GM18499 (cell line): Measurements from ENCODE around the gene TGFBR2.
"Not testable (repeated sequence)": the region's sequence is repeated elsewhere in the genome, so short reads cannot be mapped to it uniquely, and the experiment has no call there.

Source experiments
- ATAC-seq: cut with Tn5 transposase; IDR thresholded peaks from one replicate; pipeline ENCODE4 v1.9.1; 2021; ENCODE audit warnings: moderate number of reproducible peaks; ENCODE audit not compliant: insufficient read depth, unreplicated experiment

TGFBR2 gene

DNA sequence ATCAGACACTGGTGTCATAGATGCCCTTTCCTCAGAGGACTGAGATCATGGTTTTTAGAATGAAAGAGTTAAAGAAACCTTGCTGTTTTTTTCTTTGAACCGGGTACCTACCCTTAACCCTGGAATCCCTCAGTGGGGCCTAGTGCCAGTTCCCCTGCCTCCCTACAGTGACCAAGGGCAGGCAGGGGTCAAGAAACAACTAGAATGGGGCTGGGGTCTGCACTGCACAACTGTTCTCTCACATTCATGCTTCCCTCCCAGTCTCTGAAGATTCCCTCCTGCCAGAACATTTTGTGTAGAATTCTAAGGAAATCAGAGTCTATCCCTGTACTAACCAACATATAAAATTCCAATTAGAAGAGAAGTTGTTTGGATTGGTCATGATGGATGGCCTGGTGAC, 47.9 kb downstream of the TGFBR2 start:
- no peak for ATAC-seq

DNA sequence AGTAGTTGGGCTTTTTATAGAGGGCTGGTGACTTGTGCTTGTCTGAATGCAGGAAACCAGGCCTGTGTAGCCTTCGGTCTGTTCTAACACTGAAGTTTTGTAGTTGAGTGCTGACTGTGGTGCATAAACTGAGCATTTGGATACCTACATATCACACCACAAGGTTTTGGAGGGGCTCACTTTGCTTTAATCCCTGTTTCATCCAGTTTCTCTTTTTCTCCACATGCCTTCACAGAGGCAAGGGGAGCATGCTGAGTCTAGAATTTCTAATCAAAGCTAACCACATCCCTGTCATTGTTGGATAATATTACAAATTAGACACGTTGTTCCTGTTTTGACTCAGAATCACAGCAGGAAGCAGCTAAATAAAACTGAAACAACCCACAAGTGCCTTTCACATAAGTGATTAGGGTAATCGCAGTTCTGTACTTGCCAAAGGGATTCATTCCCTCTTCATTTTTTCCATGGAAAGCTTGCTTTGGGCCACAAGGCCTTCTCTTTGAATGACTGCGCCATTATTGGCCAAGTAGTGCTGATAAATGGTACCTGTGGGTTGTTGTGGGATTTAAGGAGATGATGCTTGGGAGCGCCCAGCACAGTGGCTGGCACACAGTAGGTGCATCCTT, 48.9 kb downstream of the TGFBR2 start:
- peak; percentile 44 for ATAC-seq

DNA sequence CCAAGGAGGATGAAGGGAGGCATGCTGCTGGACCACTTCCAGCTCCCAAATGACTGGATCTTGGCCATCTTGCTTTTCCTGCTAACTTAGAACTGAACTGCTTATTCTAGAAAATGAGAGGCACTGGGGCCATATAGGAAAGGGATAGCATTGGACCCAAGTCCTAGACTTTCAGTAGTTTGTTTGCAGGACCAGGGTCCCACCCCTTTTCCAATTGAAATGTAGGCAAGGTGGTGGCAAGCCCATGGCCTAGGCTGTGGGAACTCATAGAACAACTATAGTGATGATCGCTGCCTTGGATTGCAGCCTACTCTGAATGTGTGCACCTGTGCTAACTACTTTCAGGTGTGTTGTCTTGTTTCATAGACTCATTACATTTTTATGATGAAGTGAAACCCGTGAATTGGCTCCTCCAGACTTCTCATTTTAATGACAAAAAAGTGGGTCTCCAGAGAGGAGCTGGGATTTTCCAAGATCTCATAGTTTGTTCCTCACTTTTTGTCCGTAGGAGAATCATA, 50.3 kb downstream of the TGFBR2 start:
- no peak for ATAC-seq

DNA sequence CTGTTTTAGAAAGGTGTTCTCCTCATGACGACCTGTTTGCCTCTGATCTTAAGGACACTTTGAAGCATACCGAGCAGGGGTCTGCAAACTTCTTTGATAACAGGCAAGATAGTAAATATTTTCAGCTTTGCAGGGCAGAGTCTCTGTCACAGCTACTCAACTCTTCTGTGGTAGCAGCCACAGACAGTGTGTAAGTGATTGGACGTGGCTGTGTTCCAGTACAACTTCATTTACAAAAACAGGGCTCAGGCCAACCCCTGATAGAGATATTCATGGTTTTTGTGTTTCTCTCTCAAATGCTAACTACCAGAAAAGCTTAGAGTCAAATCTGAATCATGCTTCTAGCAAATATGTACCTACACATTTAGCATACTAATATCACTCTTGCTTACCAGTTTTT, 51.5 kb downstream of the TGFBR2 start:
- peak; percentile 12 for ATAC-seq

DNA sequence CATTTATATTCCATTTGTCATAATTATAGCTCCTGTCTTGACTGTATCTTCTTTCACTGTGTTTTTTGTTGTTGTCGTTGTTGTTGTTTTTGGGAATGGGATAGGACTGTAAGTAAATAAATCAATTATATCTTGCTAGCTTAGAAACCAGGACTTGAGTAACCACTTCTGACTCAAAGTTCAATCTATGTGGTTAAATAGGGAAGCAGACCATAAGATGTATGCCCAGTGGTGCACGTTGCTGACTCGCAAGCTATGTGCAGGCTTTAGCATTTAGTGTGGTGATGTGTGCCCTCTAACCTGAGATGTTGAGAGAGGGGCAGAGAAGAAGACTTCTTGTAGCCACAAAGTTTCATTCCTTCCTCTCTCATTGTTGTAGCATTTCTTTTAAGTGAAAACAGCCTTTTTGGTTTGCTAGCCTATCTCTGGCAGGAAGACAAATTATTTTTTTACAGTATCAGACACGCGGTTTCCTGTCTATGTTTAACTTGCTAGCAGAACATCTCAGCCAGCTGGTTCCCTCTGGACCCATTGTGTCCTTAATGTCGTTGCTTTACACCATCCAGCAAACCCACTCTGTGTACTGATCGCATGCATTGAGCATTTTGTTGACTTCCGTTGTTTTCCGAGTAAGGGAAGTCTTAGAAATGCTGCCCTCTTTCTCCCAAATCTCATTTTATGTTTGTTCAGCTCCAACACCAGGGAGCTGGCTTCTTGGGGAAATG, 52.1 kb downstream of the TGFBR2 start:
- ATAC-seq: peak; percentile 87

DNA sequence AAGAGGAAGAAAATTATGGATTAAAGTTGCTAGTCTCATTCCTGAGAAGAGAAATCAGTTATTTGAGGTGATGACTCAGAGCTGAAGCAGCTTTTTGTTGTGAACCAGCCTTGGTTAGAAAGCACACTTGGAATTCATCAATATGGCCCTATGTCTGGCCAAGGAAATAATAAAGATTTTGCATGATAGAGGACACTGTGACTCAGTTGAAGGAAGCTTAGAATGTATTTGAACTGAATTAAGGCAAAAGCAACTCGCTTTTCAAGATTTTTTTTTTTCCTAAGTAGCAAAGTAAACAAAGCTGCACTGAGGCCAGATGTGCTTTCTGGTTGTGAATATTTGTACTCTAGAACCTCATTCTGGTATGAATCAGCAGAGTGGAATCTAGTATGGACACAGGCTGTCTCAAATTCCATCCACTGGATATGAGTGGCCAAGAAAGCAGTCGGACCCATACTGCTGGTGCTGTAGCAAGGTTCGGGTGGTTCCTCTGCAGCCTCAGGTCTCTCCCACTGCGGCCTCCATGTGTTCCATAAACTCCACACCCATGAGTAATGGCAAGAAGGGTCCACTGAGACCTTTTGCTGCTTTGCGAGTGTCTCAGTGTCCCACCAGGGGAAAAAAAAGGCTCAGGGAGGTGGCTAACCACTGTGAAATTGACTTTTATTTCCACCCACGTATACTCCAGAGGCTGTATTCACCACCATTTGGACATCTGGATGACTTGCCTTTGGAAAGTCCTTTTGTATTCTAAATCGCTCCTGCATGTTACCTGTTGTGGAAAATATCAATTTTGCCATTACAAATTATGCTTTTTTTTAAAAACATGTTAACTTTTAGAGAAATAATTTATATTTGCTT, 53.1 kb downstream of the TGFBR2 start:
- no peak for ATAC-seq

DNA sequence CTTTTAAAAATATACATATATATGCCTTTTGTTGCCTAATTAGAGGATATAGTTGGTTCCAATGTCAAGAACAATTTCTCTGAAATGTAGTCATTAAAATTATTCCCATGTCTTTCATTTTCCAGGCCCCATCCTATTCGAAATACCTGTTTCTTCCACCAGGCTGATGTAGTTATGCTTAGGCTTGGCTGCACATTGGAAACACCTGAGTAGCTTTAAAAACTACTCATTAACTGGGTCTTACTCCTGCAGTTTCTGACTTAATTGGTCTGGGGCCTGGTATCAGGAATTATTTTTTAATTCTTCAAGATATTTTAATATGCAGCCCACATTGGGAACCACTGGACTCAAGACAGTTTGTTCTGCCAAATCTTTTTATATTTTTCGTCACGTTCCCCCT, 53.7 kb downstream of the TGFBR2 start:
- ATAC-seq: no peak

DNA sequence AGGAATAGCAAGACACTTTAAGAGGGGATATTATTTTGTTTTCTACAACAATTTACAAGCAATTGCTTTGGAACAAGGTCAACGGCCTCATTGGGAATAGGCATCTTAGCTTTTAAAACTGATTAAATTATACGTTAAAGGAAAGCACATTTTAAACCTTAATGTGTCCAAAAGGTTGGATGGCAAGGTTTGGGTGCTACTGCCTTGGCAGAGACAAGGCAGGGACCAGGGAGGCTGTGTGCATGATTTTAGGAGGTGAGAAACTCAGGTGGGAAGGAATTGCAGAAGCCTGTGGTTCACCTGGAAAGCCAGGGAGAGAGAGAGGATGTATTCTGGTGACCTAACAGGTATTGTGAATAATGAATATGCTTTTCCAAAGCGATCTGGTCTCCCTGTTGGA, 54.3 kb downstream of the TGFBR2 start:
- ATAC-seq: no peak

DNA sequence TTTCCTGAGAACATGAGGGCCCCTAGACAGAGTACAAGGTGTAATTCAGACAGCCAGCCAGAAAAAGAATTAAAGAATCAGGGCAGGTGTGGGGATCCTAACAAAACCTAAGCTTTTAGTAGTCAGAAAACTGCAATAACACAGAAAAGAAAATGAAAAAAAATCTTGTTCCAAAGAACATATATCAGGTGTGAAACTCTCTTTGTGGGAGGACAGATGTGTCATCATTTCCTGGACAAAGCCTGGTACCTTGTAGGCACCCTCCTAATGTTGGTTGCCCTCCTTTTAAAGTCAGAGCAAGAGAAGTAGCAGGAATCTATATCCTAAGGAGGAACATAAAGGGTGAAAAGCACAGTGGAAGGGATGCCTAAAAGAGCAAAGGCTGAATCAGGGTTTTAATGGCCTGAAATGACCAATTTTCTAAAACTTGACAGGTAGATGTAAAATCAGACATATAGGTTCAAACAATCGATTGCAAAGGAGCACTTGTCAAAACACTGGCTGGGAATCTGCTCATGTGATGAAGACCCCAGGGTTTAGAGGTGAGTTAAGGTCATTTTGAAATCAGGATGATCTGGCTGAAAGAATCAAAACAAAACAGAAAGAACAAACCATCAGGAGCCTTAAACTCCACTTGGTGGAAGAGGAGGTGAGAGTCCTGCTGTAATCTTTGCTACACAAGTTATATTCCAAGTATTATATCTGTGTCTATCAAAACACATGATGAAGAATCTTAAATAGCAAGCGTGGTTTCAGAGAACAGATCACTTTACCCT, 54.9 kb downstream of the TGFBR2 start:
- ATAC-seq: no peak

DNA sequence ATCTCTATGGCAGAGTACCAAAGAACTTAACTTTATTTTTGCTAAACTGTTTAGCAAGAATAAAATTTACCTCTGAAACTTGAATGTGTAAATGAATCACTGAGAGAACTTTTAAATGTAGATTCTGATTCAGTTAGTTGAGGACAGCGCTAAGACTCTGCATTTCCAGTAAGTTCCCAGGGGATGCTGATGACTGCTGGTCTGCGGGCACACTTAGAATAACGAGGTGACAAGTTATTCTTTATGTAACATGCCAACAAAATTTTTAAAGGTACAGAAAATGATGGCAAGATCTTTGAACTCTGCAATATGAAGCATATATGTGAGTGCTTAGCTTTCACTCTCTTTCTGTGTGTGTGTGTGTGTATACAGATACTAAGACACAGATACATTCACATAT, 56.4 kb downstream of the TGFBR2 start:
- ATAC-seq: no peak

DNA sequence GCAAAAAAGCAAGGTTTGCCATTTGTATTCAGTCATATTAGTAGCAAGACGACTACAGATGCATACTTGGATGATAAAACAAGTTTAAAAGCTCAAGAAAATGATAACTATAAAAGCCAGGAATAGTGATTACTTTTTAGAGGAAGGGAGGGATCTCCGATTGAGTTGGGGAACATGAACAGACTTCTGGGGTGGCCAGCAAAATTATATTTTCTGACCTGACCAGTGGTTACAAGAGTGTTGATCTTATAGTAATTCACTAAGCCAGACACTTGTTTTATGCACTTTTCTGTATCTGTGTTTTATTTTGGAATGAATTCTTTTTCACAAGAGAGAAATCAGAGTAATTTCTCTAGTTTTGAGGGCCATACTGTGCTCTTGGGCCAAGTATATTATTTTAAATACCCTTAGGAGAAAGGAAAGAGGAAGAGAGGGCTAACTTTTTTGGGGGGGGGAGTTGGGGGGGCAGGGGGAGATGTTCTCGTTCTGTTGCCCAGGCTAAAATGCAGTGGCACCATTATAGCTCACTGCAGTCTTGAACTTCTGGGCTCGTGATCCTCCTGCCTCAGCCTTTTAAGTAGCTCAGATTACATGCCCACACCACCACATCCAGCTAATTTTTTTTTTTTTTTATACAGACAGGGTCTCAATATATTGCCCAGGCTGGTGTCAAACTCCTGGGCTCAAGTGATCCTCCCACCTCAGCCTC, 57.3 kb downstream of the TGFBR2 start:
- no peak for ATAC-seq

DNA sequence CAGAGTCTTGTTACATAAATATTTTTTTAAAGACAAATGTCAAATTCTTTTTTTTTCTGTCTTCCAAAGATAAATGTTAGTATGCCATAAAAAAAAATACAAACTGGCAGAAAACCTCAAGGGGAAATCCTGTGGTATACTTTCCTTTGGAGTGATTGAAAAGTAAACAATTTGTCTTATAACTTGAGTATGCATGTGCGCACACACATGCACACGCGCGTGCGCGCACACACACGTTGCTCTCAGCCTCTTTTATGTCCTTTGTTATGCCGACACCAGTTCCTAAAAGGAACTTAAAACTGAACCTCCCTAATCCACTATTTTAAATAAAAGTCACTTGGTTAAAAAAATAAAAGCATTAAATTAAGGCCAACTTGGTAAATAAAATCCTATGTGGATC, 58.1 kb downstream of the TGFBR2 start:
- no peak for ATAC-seq

DNA sequence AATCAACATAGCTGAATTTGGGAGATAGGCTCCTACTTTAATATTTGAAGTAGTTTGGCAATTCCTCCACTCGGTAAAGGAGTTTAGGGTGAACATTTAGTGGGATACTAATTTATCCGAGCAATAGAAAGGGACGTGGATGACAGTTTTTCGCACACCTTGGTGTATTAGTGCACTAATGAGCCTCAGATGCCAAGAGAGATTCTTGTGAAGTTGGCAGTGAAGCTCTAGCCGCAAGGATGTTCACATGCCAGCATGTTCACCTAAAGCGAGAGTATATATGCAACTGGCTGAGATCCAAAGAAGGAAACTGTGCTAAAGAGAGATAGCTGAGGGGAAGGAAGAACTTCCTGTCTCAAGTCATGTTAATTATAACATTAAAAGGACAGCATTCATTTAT, 58.5 kb downstream of the TGFBR2 start:
- ATAC-seq: no peak

DNA sequence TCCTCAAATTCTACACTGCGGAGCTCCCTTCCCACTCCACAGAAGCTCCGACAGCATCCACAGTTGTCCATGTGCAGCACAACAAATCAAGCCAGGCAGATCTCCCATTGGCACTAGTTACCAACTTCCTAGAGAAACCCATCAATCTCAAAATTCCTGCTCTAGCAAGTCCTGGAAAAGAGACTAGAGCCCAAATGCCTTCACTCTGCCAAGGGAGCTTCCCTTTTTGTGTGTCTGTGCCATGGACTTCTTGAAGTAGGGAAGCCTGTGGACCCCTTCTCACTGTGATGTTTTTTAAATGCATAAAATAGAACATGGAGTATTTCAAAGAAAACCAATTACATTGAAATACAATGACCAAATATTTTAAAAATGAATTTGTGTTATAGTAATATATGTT, 59.1 kb downstream of the TGFBR2 start:
- ATAC-seq: no peak

DNA sequence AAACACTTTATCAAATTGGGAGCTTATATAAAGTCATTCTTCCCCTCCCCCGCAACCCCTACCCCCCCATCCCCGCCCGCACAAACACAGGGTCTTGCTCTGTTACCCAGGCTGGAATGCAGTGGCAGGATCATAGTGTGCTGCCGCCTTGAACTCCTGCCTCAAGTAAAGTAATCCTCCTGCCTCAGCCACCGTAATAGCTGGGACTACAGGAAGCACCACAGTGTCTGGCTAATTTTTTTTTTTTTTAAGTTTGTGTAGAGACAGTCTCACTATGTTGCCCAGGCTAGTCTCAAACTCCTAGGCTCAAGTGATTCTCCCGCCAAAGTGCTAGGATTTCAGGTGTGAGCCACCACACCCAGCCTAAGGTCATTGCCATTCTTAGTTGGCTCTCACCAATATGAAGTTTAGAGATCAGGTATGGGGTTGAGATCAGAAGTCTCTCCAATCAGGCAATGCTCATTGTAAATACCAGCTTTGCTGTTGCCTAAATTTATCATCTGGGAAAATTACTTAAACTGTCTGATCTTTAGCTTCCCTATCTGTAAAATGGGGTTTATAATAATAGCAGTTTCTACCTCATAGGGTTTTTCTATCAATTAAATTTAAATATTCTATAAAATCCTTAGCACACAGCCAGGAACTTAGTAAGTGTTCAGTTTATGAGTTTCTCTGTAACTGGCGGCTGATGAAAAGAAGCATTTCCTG, 60.3 kb downstream of the TGFBR2 start:
- no peak for ATAC-seq

DNA sequence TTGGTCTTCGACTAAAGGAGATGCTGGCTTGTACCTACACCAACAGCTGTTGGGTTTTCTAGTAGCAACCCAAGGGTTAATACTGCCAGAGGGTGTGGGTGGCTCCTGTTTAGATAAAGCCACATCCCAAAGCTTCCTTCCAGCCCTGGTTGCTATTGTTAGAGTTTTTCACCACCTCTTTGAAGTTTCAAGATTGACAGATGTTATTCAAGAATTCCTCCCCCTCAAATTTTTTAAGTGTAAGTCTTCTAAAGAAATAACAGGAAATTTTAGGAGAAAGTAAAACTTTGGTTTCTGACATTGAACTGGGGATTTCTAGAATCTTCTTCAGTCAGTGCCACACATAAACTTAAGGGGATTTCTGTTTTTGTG, 60.9 kb downstream of the TGFBR2 start:
- ATAC-seq: no peak

DNA sequence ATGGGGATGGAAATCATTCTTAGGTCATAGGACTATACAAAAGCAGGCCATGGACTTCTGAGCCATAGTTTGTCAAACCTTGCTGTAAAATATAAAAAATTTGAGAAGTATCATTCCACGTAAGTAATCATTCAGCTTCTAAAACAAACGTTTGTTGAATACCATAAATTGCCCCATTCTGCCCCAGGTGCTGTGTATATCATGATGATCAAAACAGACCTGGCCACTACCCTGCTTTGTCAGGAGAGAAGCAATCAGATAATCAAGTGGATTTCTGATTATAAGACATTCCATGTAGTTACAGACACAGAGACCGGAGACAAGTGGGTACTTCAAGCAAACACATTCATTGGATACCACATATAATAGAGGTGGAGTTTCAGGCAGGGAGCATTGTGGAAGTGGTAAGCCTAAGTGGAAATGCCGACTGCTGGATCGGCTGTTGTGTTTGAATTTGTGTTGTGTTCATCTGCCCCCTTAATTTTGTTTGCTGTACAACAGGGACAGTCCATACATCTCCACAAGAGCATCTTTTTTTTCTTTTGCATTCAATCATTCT, 61.7 kb downstream of the TGFBR2 start:
- no peak for ATAC-seq

DNA sequence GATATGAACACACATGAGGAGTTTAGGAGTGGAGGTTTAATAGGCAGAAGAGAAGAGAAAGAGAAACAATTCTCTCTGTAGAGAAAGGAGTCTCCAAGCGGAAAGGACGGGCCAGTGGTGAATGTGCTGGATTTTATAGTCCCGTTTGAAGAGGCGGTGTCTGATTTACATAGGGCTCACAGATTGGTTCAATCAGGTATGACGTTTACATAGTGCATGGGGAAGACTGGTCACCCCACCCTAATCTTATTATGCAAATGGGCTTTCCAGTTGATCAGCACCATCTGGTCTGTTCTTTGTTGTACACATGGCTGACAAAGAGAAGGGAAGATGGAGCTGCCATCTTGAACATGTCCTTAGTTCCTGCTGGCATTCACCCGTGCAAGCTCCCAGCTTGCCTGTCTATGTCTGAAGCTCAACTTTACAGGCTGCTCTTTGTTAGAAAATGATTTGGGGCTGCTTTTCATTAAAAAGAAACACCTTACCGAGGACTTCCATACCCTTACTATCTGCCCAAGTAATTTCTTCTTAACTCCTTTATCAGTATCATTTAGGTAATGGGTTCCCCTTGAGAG, 63.0 kb downstream of the TGFBR2 start:
- ATAC-seq: not testable (repeated sequence)

DNA sequence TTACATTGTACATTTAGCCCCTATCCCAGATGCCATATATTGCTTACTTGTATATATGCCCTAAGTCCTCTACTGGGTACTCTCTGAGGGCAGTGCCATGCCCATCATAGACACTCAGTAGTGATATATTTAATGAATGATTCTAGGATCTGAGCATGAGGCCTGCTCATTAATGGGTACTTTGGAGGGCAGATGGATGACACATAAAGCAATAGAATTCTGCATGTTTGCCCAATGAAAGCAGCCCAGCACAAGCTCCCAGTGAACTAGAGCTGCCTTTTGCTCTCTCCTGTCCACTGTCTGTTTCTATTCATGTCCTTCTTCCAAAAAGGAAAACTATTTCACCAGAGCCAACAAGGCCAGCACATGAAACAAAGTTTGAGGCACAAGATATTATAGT, 63.9 kb downstream of the TGFBR2 start:
- no peak for ATAC-seq
